KMS-11 (cell line): ENCODE results near the gene MKKS.
A peak's percentile ranks its signal among the peaks of the same experiment; 100 is the strongest.
"Not testable (repeated sequence)": the region's sequence is repeated elsewhere in the genome, so short reads cannot be mapped to it uniquely, and the experiment has no call there.

ENCODE experiments used
- H2AFZ ChIP-seq: fragments of 200-600 bp; sonication (generic); 2 replicates; pipeline ENCODE4 v1.6.1; 2016; ENCODE audit warnings: antibody characterized with exemption, mixed run types, low read depth
- H3K27ac ChIP-seq: fragments of 200-600 bp; sonication (generic); 2 replicates; pipeline ENCODE4 v1.6.1; 2016; ENCODE audit warnings: mild to moderate bottlenecking, mixed run types
- H3K27me3 ChIP-seq: fragments of 200-600 bp; sonication (generic); 2 replicates; pipeline ENCODE4 v1.6.1; 2017; ENCODE audit warnings: mild to moderate bottlenecking, low read depth, mixed run types, moderate library complexity; ENCODE audit not compliant: insufficient read depth
- H3K36me3 ChIP-seq: fragments of 200-600 bp; sonication (generic); 2 replicates; pipeline ENCODE4 v1.6.1; 2017; ENCODE audit warnings: mild to moderate bottlenecking, mixed run types; ENCODE audit not compliant: insufficient read depth
- H3K4me1 ChIP-seq: fragments of 200-600 bp; sonication (generic); 2 replicates; pipeline ENCODE4 v1.6.1; 2016; ENCODE audit warnings: mild to moderate bottlenecking, low read depth, mixed run types; ENCODE audit not compliant: poor library complexity, severe bottlenecking
- H3K4me2 ChIP-seq: fragments of 200-600 bp; sonication (generic); 2 replicates; pipeline ENCODE4 v1.7.0; 2016; ENCODE audit warnings: mild to moderate bottlenecking, mixed run types
- H3K4me3 ChIP-seq: fragments of 200-600 bp; sonication (generic); IDR thresholded peaks from 2 replicates; pipeline ENCODE4 v1.6.1; 2017; ENCODE audit warnings: low read depth, low read length, mixed read lengths; ENCODE audit not compliant: insufficient read depth
- H3K79me2 ChIP-seq: fragments of 200-600 bp; sonication (generic); 2 replicates; pipeline ENCODE4 v1.6.1; 2016; ENCODE audit warnings: low read depth, mixed run types; ENCODE audit not compliant: insufficient read depth
- H3K9ac ChIP-seq: fragments of 200-600 bp; sonication (generic); 2 replicates; pipeline ENCODE4 v1.6.1; 2016; ENCODE audit warnings: mild to moderate bottlenecking, mixed run types
- H4K20me1 ChIP-seq: fragments of 200-600 bp; sonication (generic); 2 replicates; pipeline ENCODE4 v1.6.1; 2016; ENCODE audit warnings: mild to moderate bottlenecking, mixed run types; ENCODE audit not compliant: insufficient read depth
- CTCF ChIP-seq: fragments of 200-600 bp; sonication (generic); conservative IDR thresholded peaks from 2 replicates; pipeline ENCODE4 v1.6.1; 2017; ENCODE audit warnings: low read depth, mild to moderate bottlenecking, antibody characterized with exemption, low read length, moderate library complexity, mixed read lengths

The MKKS gene

GRCh38 chr20:10428008-10428407 lies 6.0 kb downstream of the MKKS start:
- no peak overlapping the region for H3K27ac ChIP-seq
- H3K79me2 ChIP-seq: peaks cover 1% of the 10 kb centered on the region; the same call in 1 of the 2 replicates

GRCh38 chr20:10427060-10427692 lies 6.8 kb downstream of the MKKS start:
- no peak overlapping the region for H3K4me3 ChIP-seq
- H3K9ac ChIP-seq: no peak overlapping the region
- no peaks in the 10 kb centered on the region for H3K27me3 ChIP-seq
- no peak overlapping the region for H3K4me2 ChIP-seq
- no peaks in the 10 kb centered on the region for H3K79me2 ChIP-seq
- TF ChIP-seq CTCF: peak; percentile 68
- peaks cover 2% of the 10 kb centered on the region for H3K4me1 ChIP-seq
- H3K27ac ChIP-seq: no peak overlapping the region
- H3K36me3 ChIP-seq: no peaks in the 10 kb centered on the region
- no peaks in the 10 kb centered on the region for H4K20me1 ChIP-seq
- no peak overlapping the region for H2AFZ ChIP-seq

More at GRCh38 chr20:10428008-10428407, 6.0 kb downstream of the MKKS start:
- Histone ChIP-seq H4K20me1 (no peaks in the 10 kb centered on the region), H3K4me3 (no peak overlapping the region), H3K9ac (no peak overlapping the region), H3K36me3 (no peaks in the 10 kb centered on the region), H3K4me1 (peaks cover 2% of the 10 kb centered on the region), H3K27me3 (no peaks in the 10 kb centered on the region), H2AFZ (no peak overlapping the region), H3K4me2 (no peak overlapping the region)
- TF ChIP-seq CTCF: no peak

- Histone ChIP-seq H3K27me3 (no peaks in the 10 kb centered on the region), H2AFZ (no peak overlapping the region), H3K4me2 (no peak overlapping the region), H3K4me1 (peaks cover 2% of the 10 kb centered on the region), H3K27ac (no peak overlapping the region), H4K20me1 (no peaks in the 10 kb centered on the region), H3K9ac (no peak overlapping the region), H3K79me2 (no peaks in the 10 kb centered on the region), H3K36me3 (no peaks in the 10 kb centered on the region; the same call in 1 of the 2 replicates), H3K4me3 (no peak overlapping the region)
- TF ChIP-seq CTCF: no peak
Observed at GRCh38 chr20:10423735-10424134, 10.3 kb downstream of the MKKS start.

GRCh38 chr20:10419550-10420133 lies 14.4 kb downstream of the MKKS start:
- Histone ChIP-seq H3K27ac (no peak overlapping the region), H3K4me3 (no peak overlapping the region), H3K4me2 (no peak overlapping the region), H2AFZ (no peak overlapping the region), H3K36me3 (no peaks in the 10 kb centered on the region; the same call in 1 of the 2 replicates), H4K20me1 (no peaks in the 10 kb centered on the region), H3K9ac (no peak overlapping the region), H3K79me2 (no peaks in the 10 kb centered on the region), H3K27me3 (no peaks in the 10 kb centered on the region), H3K4me1 (peaks cover 6% of the 10 kb centered on the region)
- no peak for TF ChIP-seq CTCF

GRCh38 chr20:10417218-10417617 lies 16.8 kb downstream of the MKKS start:
- H3K27ac ChIP-seq, H3K4me3 ChIP-seq, H3K4me1 ChIP-seq, H3K27me3 ChIP-seq, H2AFZ ChIP-seq, H3K36me3 ChIP-seq, H3K4me2 ChIP-seq, H3K9ac ChIP-seq, H3K79me2 ChIP-seq, H4K20me1 ChIP-seq: not testable (repeated sequence)
